ENCODE results near the gene KLHL15.

The KLHL15 gene

DNA sequence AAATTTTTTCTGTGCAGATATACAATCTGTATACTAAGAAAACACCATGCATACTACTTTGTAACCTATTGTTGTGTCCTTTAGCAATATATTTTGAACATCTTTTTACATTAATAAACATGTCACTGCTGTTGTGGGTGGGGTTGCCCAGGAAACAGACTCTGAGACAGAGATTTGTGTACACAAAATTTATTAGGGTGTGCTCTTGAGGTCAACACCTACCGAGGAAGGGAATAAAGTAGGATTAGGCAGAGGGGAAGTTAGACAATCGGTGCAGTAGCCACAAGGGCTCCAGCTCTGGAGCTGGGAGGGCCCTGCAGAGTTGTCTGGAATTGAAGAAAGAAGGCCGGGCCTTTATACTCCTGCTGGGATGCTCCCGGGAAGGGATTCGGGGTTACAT, 62.8 kb downstream of the KLHL15 start:
- H3K9ac ChIP-seq = no peak overlapping the region
- H3K4me3 ChIP-seq (ENCODE audit: low read depth, low read length) = no peak overlapping the region
- H3K79me2 ChIP-seq = no peaks in the 10 kb centered on the region
- no peaks in the 10 kb centered on the region for H3K36me3 ChIP-seq (ENCODE audit: control insufficient read depth, insufficient read depth, low read length)
- TF ChIP-seq, protein P1, sequence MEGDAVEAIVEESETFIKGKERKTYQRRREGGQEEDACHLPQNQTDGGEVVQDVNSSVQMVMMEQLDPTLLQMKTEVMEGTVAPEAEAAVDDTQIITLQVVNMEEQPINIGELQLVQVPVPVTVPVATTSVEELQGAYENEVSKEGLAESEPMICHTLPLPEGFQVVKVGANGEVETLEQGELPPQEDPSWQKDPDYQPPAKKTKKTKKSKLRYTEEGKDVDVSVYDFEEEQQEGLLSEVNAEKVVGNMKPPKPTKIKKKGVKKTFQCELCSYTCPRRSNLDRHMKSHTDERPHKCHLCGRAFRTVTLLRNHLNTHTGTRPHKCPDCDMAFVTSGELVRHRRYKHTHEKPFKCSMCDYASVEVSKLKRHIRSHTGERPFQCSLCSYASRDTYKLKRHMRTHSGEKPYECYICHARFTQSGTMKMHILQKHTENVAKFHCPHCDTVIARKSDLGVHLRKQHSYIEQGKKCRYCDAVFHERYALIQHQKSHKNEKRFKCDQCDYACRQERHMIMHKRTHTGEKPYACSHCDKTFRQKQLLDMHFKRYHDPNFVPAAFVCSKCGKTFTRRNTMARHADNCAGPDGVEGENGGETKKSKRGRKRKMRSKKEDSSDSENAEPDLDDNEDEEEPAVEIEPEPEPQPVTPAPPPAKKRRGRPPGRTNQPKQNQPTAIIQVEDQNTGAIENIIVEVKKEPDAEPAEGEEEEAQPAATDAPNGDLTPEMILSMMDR (IDR thresholded peaks at IDR 0.05) = no peak
- H3K27ac ChIP-seq = no peak overlapping the region
- no peak overlapping the region for H3K4me2 ChIP-seq (ENCODE audit: low read length)
- H2AFZ ChIP-seq = no peak overlapping the region
- H3K9me3 ChIP-seq (ENCODE audit: control insufficient read depth, low read length) = no peaks in the 10 kb centered on the region
- H3K27me3 ChIP-seq (ENCODE audit: control insufficient read depth, insufficient read depth, low read length) = no peaks in the 10 kb centered on the region
- no peaks in the 10 kb centered on the region for H3K4me1 ChIP-seq

DNA sequence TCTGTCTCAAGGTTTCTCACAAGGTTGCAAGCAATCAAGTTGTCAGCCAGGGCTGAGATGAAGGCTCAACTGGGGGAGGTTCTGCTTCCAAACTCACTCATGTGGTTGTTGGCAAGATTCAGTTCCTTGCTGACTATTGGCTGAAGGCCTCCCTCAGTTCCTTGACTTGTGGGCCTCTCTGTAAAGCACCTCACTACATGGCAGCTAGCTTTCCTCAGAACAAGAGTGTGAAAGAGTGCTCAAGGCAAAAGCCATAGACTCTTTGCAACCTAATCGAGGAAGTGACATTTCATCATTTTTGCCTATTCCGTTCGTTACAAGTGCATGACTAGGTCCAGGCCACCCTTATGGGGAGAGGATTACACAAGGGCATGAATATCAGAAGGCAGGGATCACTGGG, 67.2 kb downstream of the KLHL15 start:
- H3K9ac ChIP-seq = no peak overlapping the region
- H3K79me2 ChIP-seq = no peaks in the 10 kb centered on the region
- no peaks in the 10 kb centered on the region for H3K4me1 ChIP-seq
- no peak overlapping the region for H3K4me2 ChIP-seq (ENCODE audit: low read length)
- H3K4me3 ChIP-seq (ENCODE audit: low read depth, low read length) = no peak overlapping the region
- no peaks in the 10 kb centered on the region for H3K27me3 ChIP-seq (ENCODE audit: control insufficient read depth, insufficient read depth, low read length)
- no peaks in the 10 kb centered on the region for H3K9me3 ChIP-seq (ENCODE audit: control insufficient read depth, low read length)
- H3K27ac ChIP-seq = no peak overlapping the region
- H2AFZ ChIP-seq = no peak overlapping the region
- no peaks in the 10 kb centered on the region for H3K36me3 ChIP-seq (ENCODE audit: control insufficient read depth, insufficient read depth, low read length)
- TF ChIP-seq, protein P1 (IDR thresholded peaks at IDR 0.05) = no peak

DNA sequence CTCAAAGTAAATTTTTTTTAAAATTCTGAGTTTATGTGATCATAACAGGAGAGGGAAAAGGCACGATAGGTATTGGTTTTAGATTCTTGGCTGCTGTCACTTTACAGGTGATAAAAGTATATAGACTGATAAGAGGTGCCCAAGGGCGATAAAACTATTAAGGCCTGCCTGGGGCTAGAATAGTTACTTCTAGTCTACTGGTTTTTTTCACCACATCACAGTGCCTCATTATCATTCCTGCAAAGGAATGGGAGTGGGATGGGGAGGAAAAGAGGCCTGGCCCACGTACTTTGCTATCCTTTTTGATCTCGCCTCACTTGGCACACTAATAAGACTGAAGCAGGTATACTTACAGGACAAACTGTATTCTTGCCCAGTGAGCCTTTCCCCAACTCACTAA, 72.6 kb downstream of the KLHL15 start:
- Histone ChIP-seq H2AFZ (no peak overlapping the region), H3K9ac (no peak overlapping the region), H3K4me2 (ENCODE audit: low read length) (no peak overlapping the region), H3K36me3 (ENCODE audit: control insufficient read depth, insufficient read depth, low read length) (no peaks in the 10 kb centered on the region), H3K4me1 (no peaks in the 10 kb centered on the region), H3K4me3 (ENCODE audit: low read depth, low read length) (no peak overlapping the region), H3K9me3 (ENCODE audit: control insufficient read depth, low read length) (no peaks in the 10 kb centered on the region), H3K79me2 (no peaks in the 10 kb centered on the region), H3K27ac (no peak overlapping the region), H3K27me3 (ENCODE audit: control insufficient read depth, insufficient read depth, low read length) (no peaks in the 10 kb centered on the region)
- TF ChIP-seq, protein P1 (IDR thresholded peaks at IDR 0.05) = no peak

DNA sequence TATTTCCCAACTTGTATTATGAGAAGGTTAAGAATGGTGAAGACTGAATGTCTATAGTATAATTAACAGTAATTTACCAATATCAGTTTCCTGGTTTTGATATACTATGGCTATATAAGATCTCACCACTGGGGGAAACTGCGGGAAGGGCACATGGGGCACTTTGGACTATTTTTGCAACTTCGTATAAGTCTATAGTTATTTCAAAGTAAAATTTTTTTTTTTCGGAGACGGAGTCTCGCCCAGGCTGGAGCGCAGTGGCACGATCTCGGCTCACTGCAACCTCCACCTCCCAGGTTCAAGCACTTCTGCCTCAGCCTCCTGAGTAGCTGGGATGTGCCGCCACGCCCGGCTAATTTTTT, 73.1 kb downstream of the KLHL15 start:
- Histone ChIP-seq H3K9me3 (ENCODE audit: control insufficient read depth, low read length) (no peaks in the 10 kb centered on the region), H3K27ac (no peak overlapping the region), H3K4me2 (ENCODE audit: low read length) (no peak overlapping the region), H3K9ac (no peak overlapping the region), H3K79me2 (no peaks in the 10 kb centered on the region), H3K4me1 (no peaks in the 10 kb centered on the region), H3K4me3 (ENCODE audit: low read depth, low read length) (no peak overlapping the region), H3K27me3 (ENCODE audit: control insufficient read depth, insufficient read depth, low read length) (no peaks in the 10 kb centered on the region), H3K36me3 (ENCODE audit: control insufficient read depth, insufficient read depth, low read length) (no peaks in the 10 kb centered on the region), H2AFZ (no peak overlapping the region)
- TF ChIP-seq, protein P1 (IDR thresholded peaks at IDR 0.05) = no peak

DNA sequence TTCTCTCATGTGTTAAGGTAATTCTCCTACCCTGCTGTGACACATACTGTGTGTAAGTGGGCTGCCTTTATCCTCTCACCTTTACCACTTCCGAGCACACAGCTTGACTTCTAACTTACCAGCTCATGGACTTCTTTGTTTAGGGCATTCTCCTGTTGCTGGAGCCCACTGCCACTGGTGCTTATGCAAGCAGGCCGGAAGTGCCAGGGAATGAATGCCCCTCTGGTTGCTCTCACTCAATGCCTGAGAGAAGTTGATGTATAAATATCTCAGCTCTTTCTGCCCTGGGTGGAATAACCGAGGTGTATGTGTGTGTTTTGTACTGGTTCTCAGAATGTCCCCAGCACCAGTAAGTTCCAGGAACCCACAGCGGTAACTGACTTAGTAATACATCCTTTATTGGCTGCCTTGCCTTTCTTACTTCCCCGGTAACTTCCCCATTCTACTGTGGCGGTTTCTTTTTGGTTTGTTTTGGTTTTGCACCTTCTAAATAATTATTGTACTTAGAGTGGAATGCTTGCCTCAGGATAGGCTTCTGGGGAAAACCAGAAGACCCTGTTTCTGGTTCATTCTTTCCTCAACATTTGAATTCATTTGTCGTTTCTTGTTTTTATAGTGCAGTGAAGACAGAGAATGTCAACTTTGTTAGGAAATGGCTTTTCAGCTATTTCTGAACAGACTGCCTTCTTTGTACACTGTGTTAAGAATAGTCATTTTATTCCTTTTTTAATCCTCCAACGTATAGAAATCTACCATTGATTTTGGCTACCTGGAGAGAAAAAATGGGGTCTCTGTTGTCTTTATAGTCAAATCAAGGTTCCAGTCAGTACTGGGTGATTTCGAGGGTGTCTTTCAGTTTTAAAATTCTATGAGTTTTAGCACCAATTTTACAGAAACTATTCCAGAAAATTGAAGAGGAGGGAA, 73.7 kb downstream of the KLHL15 start:
- peak overlapping the region; percentile 33 for H2AFZ ChIP-seq
- H3K27me3 ChIP-seq (ENCODE audit: control insufficient read depth, insufficient read depth, low read length) = no peaks in the 10 kb centered on the region
- no peaks in the 10 kb centered on the region for H3K36me3 ChIP-seq (ENCODE audit: control insufficient read depth, insufficient read depth, low read length)
- no peak overlapping the region for H3K27ac ChIP-seq
- TF ChIP-seq, protein P1 (IDR thresholded peaks at IDR 0.05) = no peak
- H3K4me3 ChIP-seq (ENCODE audit: low read depth, low read length) = no peak overlapping the region
- H3K9ac ChIP-seq = no peak overlapping the region
- no peaks in the 10 kb centered on the region for H3K79me2 ChIP-seq
- H3K4me1 ChIP-seq = no peaks in the 10 kb centered on the region
- no peak overlapping the region for H3K4me2 ChIP-seq (ENCODE audit: low read length)
- no peaks in the 10 kb centered on the region for H3K9me3 ChIP-seq (ENCODE audit: control insufficient read depth, low read length)
